Mesenchymal stem cell (in vitro differentiated cells and primary cell): ENCODE data around the gene RABEP1.

Source experiments
- DNase-seq: peaks from one replicate; pipeline ENCODE4 v3.0.0-alpha.2; 2013
- H2AFZ ChIP-seq: one replicate; pipeline ENCODE4 v1.6.1; 2013; ENCODE audit warnings: low read depth, mild to moderate bottlenecking, control low read depth, inconsistent platforms, low read length, moderate library complexity
- H2AK5ac ChIP-seq: 2 replicates; pipeline ENCODE4 v1.6.1; 2013; ENCODE audit warnings: low read length, moderate library complexity, mild to moderate bottlenecking, inconsistent platforms; ENCODE audit not compliant: severe bottlenecking
- H2BK120ac ChIP-seq: one replicate; pipeline ENCODE4 v1.6.1; 2013; ENCODE audit warnings: low read depth, mild to moderate bottlenecking, inconsistent platforms, low read length, moderate library complexity
- H2BK12ac ChIP-seq, 2 experiments: one replicate each; pipeline ENCODE4 v1.6.1; 2013; ENCODE audit warnings: inconsistent platforms in 2 of 2, low read length in 2 of 2, mild to moderate bottlenecking in 2 of 2, moderate library complexity in 2 of 2, control low read depth in 1 of 2
- H2BK15ac ChIP-seq: one replicate; pipeline ENCODE4 v1.6.1; 2013; ENCODE audit warnings: mild to moderate bottlenecking, low read depth, inconsistent platforms; ENCODE audit not compliant: poor library complexity, severe bottlenecking
- H2BK5ac ChIP-seq: 2 replicates; pipeline ENCODE4 v1.6.1; 2013; ENCODE audit warnings: low read depth, mild to moderate bottlenecking, low read length, control low read depth, inconsistent platforms; ENCODE audit not compliant: poor library complexity, severe bottlenecking
- H3K14ac ChIP-seq, 2 experiments: one replicate each; pipeline ENCODE4 v1.6.1; 2013; ENCODE audit warnings: inconsistent platforms in 2 of 2, low read length in 2 of 2, control low read depth in 1 of 2, mild to moderate bottlenecking in 1 of 2, moderate library complexity in 1 of 2
- H3K18ac ChIP-seq, 2 experiments: one replicate each; pipeline ENCODE4 v1.6.1; 2013; ENCODE audit warnings: inconsistent platforms in 2 of 2, low read length in 2 of 2, control low read depth in 1 of 2, low read depth in 1 of 2, mild to moderate bottlenecking in 1 of 2
- H3K23ac ChIP-seq, 2 experiments: one replicate each; pipeline ENCODE4 v1.6.1; 2013; ENCODE audit warnings: inconsistent platforms in 2 of 2, low read length in 2 of 2, mild to moderate bottlenecking in 2 of 2, moderate library complexity in 2 of 2, control low read depth in 1 of 2
- H3K27ac ChIP-seq: 2 replicates; pipeline ENCODE4 v1.5.1; 2013; ENCODE audit warnings: mild to moderate bottlenecking, moderate library complexity, low read length, control low read depth, inconsistent platforms; ENCODE audit not compliant: poor library complexity, severe bottlenecking
- H3K27me3 ChIP-seq, 2 experiments: 2 replicates each; pipeline versions ENCODE4 v1.6.1 to v1.7.0; 2013; ENCODE audit warnings: low read length in 2 of 2, mild to moderate bottlenecking in 2 of 2, moderate library complexity in 2 of 2, control low read depth in 1 of 2, inconsistent platforms in 1 of 2; ENCODE audit not compliant: control insufficient read depth in 1 of 2, insufficient read depth in 1 of 2
- H3K36me3 ChIP-seq, 2 experiments: 2 replicates each; pipeline versions ENCODE4 v1.6.1 to v1.7.0; 2013; ENCODE audit warnings: low read length in 2 of 2, control low read depth in 1 of 2, inconsistent platforms in 1 of 2, low read depth in 1 of 2, mild to moderate bottlenecking in 1 of 2; ENCODE audit not compliant: insufficient read depth in 2 of 2, control insufficient read depth in 1 of 2
- H3K4ac ChIP-seq, 2 experiments: one replicate each; pipeline ENCODE4 v1.6.1; 2013; ENCODE audit warnings: inconsistent platforms in 2 of 2, low read length in 2 of 2, mild to moderate bottlenecking in 2 of 2, moderate library complexity in 2 of 2, control low read depth in 1 of 2, low read depth in 1 of 2
- H3K4me1 ChIP-seq: 2 replicates; pipeline ENCODE4 v1.6.1; 2013; ENCODE audit warnings: low read depth, low read length, control low read depth; ENCODE audit not compliant: control insufficient read depth, insufficient read depth
- H3K4me2 ChIP-seq: 2 replicates; pipeline ENCODE4 v1.6.1; 2013; ENCODE audit warnings: low read length, mild to moderate bottlenecking, inconsistent platforms; ENCODE audit not compliant: poor library complexity, severe bottlenecking
- H3K4me3 ChIP-seq, 2 experiments: 2 replicates each; pipeline versions ENCODE4 v1.5.1 to v1.7.0; 2013; ENCODE audit warnings: low read length in 2 of 2, mild to moderate bottlenecking in 2 of 2, control low read depth in 1 of 2, low read depth in 1 of 2; ENCODE audit not compliant: insufficient read depth in 1 of 2
- H3K79me1 ChIP-seq: replicated peaks from 2 replicates; pipeline ENCODE4 v1.6.1; 2013; ENCODE audit warnings: mild to moderate bottlenecking, control low read depth, low read length, inconsistent platforms; ENCODE audit not compliant: poor library complexity, severe bottlenecking
- H3K9ac ChIP-seq: 2 replicates; pipeline ENCODE4 v1.7.0; 2013; ENCODE audit warnings: mild to moderate bottlenecking, low read length, moderate library complexity
- H3K9me3 ChIP-seq: 2 replicates; pipeline ENCODE4 v1.7.0; 2013; ENCODE audit warnings: mild to moderate bottlenecking, low read length; ENCODE audit not compliant: control insufficient read depth
- H4K8ac ChIP-seq: one replicate; pipeline ENCODE4 v1.6.1; 2013; ENCODE audit warnings: inconsistent platforms, mild to moderate bottlenecking, low read length, moderate library complexity
- H4K91ac ChIP-seq: one replicate; pipeline ENCODE4 v1.6.1; 2013; ENCODE audit warnings: mild to moderate bottlenecking, low read length, inconsistent platforms
- WGBS: methylation state at CpG from one replicate; pipeline ENCODE4 v1.1.7; 2013; ENCODE audit warnings: mixed read lengths; 5-methylcytosine and 5-hydroxymethylcytosine counted together

RABEP1 gene

GRCh38 chr17:5413682-5414081, 131.6 kb downstream of the RABEP1 start:
- Histone ChIP-seq H3K27ac (peak overlapping the region; percentile 69), H3K9ac (peak overlapping the region; percentile 71), H3K79me1 (peaks cover 19% of the 10 kb centered on the region), H4K91ac (no peak overlapping the region), H3K23ac (no peak overlapping the region), H2BK120ac (no peak overlapping the region), H2BK5ac (no peak overlapping the region), H3K4me1 (peaks cover 17% of the 10 kb centered on the region), H3K27me3 (no peaks in the 10 kb centered on the region), H3K4me2 (no peak overlapping the region), H2AFZ (no peak overlapping the region), H2BK15ac (no peak overlapping the region), H3K4ac (no peak overlapping the region), H2AK5ac (no peak overlapping the region), H3K36me3 (peaks cover 25 to 62% of the 10 kb centered on the region in 2 experiments), H3K4me3 (peak overlapping the region in 1 of 2 experiments; percentile 38), H3K14ac (no peak overlapping the region), H3K18ac (no peak overlapping the region), H3K9me3 (no peaks in the 10 kb centered on the region), H4K8ac (no peak overlapping the region), H2BK12ac (no peak overlapping the region)
- peak; percentile 92 for DNase-seq
- WGBS = 54% methylated on average over 4 of the region's 4 CpGs

- H3K4me3 ChIP-seq = no peak overlapping the region
- H3K14ac ChIP-seq = no peak overlapping the region
- H2BK5ac ChIP-seq = no peak overlapping the region
- H3K4me1 ChIP-seq = peaks cover 20% of the 10 kb centered on the region
- 76% methylated on average over 2 of the region's 2 CpGs for WGBS
- no peak overlapping the region for H4K91ac ChIP-seq
- no peaks in the 10 kb centered on the region for H3K27me3 ChIP-seq
- H2AK5ac ChIP-seq = no peak overlapping the region
- H3K4me2 ChIP-seq = no peak overlapping the region
- no peak for DNase-seq
- no peak overlapping the region for H3K18ac ChIP-seq
- no peak overlapping the region for H2AFZ ChIP-seq
- peaks cover 25 to 39% of the 10 kb centered on the region in 2 experiments for H3K36me3 ChIP-seq
- no peak overlapping the region for H3K23ac ChIP-seq
- no peaks in the 10 kb centered on the region for H3K9me3 ChIP-seq
- H4K8ac ChIP-seq = no peak overlapping the region
- no peak overlapping the region for H2BK15ac ChIP-seq
- H2BK120ac ChIP-seq = no peak overlapping the region
- peak overlapping the region; percentile 2 for H3K9ac ChIP-seq
- H3K4ac ChIP-seq = no peak overlapping the region
- H3K79me1 ChIP-seq = peaks cover 15% of the 10 kb centered on the region
- H3K27ac ChIP-seq = no peak overlapping the region
- no peak overlapping the region for H2BK12ac ChIP-seq
Observed at GRCh38 chr17:5416901-5417300, 134.8 kb downstream of the RABEP1 start.

DNA sequence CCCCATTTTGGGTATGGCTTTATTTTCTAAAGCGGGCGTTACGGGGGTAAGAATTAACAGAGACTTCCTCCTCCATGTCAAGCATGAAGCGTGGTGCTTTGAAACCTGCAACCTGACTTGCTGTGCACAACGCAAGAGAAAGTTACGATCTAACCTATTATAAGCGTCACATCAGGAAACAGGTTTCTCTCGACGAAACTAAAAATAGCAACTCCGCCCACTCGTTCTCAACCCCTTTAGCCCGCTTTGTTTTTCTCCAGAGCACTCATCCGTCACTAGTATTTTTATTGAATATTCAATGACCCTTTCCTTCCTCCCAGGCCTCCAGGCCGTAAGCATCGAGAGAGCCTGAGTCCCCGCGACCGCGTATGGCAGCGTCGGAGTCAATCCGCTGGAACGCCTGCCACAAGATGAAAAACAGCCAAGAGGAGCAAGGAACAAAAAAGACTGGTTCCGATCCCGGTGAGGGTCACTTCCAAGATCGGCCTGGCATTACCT, 136.8 kb downstream of the RABEP1 start:
- Histone ChIP-seq H3K36me3 (peaks cover 31 to 39% of the 10 kb centered on the region in 2 experiments), H2BK12ac (no peak overlapping the region), H2AFZ (peak overlapping the region; percentile 92), H3K79me1 (peaks cover 20% of the 10 kb centered on the region), H2BK120ac (no peak overlapping the region), H3K27ac (peak overlapping the region; percentile 80), H3K4me1 (peaks cover 17% of the 10 kb centered on the region), H4K8ac (no peak overlapping the region), H2AK5ac (no peak overlapping the region), H3K4ac (peak overlapping the region in 1 of 2 experiments; percentile 75), H3K4me3 (peak overlapping the region; percentile 79 to 92), H4K91ac (no peak overlapping the region), H3K4me2 (peak overlapping the region; percentile 74), H3K18ac (peak overlapping the region in 1 of 2 experiments; percentile 86), H3K9ac (peak overlapping the region; percentile 97), H2BK15ac (no peak overlapping the region), H3K23ac (no peak overlapping the region), H2BK5ac (no peak overlapping the region), H3K9me3 (no peaks in the 10 kb centered on the region), H3K27me3 (no peaks in the 10 kb centered on the region), H3K14ac (no peak overlapping the region)
- peak; percentile 65 for DNase-seq
- WGBS = under 1% methylated on average over 26 of the region's 26 CpGs

DNA sequence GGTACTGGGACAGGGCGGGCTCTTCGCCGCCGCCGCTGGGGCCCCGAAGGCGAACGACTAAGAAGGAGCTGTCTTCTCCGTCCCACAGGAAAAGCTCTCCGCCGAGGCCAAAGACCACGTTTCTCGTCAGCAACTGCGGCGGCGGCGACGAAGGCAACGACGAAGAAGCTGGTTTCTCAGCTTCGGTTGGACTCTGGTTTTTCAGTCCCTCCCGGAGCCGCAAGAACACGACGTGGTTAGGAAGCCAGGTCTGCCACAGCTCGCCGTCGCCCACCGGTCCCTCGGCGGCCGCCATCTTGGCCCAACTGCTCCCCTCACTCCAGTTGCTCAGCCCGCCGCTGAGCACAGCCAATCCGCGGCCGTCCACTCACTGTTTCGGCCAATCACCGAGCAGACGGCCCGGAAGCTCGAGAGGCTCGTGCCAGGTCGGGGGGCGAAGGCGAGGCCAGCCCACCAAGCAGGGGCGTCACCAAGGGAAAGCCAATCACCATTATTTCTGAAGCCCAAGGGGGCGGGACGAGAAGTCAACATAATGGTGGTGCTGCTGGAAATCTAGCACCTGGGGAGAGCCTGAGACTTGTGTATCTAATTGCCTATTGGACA, 137.4 kb downstream of the RABEP1 start, which contains the start of gene NUP88:
TSS of gene NUP88 (minus strand) at position 307 of the 603 bp plus-strand sequence. CDS start at position 295, 12 bp downstream.
- Histone ChIP-seq H3K18ac (peak within 1 kb of the TSS; percentile 58 to 86), H3K9ac (peak within 1 kb of the TSS; percentile 97), H3K36me3 (peaks cover 33 to 45% of the 10 kb centered on the region in 2 experiments), H2BK120ac (peak within 1 kb of the TSS; percentile 45), H2BK15ac (peak within 1 kb of the TSS; percentile 75), H3K4me1 (peaks cover 13% of the 10 kb centered on the region), H4K8ac (peak within 1 kb of the TSS; percentile 78), H2BK12ac (peak within 1 kb of the TSS in 1 of 2 experiments; percentile 10), H3K23ac (no peak within 1 kb of the TSS), H3K79me1 (peaks cover 23% of the 10 kb centered on the region), H2AFZ (peak within 1 kb of the TSS; percentile 95), H3K4ac (peak within 1 kb of the TSS; percentile 36 to 75), H3K14ac (peak within 1 kb of the TSS in 1 of 2 experiments; percentile 57), H3K9me3 (no peaks in the 10 kb centered on the region), H2AK5ac (no peak within 1 kb of the TSS), H4K91ac (peak within 1 kb of the TSS; percentile 37), H3K4me2 (peak within 1 kb of the TSS; percentile 94), H3K27ac (peak within 1 kb of the TSS; percentile 83), H3K4me3 (peak within 1 kb of the TSS; percentile 86 to 92), H2BK5ac (peak within 1 kb of the TSS; percentile 76), H3K27me3 (no peaks in the 10 kb centered on the region)
- peak; percentile 99 for DNase-seq
- whole genome bisulfite sequencing = under 1% methylated on average over 49 of the region's 49 CpGs
